Retina (tissue), 1 donor: ENCODE results near the gene ANO1.

Experiments
- DNase-seq: peaks from one replicate; pipeline ENCODE4 v3.0.0-alpha.2; 2016

ANO1 gene

GRCh38 chr11:70054004-70054403 lies 24.1 kb upstream of the ANO1 start:
- no peak for DNase-seq

DNA sequence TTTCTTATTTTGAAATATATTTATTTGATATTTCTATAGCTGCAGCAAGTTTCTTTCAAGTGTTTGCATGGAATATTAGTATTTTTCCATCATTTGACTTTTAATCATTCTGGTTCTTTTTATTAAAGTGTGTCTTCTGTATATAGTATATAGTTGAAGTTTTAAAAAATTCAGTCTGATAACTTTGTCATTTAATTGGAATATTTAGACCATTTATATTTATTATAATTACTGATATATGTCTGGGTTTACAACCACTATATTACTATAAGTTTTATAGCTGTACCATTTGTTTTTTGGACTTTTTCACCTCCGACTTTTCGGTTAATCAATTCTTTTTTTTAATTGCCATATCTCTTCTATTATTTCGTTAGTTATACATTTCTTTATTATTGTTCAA lies 22.7 kb upstream of the ANO1 start:
- DNase-seq = no peak

DNA sequence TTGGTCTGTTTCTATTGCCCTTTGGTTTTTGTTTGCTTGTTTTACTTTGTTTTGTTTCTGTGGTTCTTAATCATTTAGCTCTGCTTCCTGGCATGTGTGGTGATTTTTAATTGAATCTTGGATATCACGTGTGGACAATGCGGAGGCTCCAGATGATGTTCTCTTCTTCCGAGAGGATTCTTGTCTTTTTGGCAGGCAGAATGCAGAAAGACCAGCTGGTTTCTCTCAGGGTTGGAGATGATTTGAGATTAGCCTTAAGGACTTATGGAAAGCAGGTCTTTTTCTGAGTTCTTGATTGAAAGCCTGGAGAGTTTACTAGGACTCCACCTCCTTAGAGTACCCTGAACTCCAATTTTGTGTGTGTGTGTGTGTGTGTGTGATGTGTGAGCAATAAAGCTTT lies 21.0 kb upstream of the ANO1 start:
- DNase-seq = no peak

- no peak for DNase-seq
Measured at GRCh38 chr11:70059971-70060370, 18.1 kb upstream of the ANO1 start.

- no peak for DNase-seq
Measured at GRCh38 chr11:70060611-70061293, 17.4 kb upstream of the ANO1 start.

DNA sequence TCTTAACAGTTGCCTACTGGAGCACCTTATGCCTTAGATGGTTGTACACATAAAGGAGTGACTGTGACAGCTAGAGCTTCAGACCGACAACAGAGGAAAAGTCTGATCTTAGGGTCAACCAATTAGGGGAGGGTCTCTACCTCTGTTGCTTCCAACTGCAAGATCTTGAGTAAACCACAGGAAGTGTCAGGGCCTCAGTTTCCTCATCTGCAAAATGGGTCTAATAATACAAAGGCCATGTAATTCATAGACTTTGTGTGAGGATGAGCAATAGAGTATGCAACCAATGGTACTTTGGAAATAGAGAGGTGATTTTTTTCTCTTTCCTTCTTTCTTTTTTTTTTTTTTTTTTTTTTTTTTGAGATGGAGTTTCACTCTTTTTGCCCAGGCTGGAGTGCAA lies 16.4 kb upstream of the ANO1 start:
- no peak for DNase-seq

DNA sequence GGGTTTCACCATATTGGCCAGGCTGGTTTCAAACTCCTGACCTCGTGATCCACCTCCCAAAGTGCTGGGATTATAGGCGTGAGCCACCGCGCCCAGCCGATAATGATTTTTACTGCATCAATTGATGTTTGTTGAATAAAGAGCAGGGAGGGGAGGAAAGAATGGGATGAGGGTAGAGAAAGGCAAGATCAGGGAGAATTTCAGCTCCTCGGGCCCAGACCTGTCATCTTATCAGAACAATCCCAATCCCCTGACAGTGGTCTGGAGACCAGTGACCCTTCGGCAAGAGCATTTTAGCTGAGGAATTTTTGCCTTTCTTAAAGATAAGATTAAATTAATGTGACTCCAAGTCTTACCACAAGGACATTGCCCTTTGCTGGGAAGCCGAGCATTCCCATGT lies 15.0 kb upstream of the ANO1 start:
- DNase-seq = no peak

- no peak for DNase-seq
Measured at GRCh38 chr11:70063555-70063954, 14.6 kb upstream of the ANO1 start.

- no peak for DNase-seq
Measured at GRCh38 chr11:70064008-70064725, 13.9 kb upstream of the ANO1 start.

GRCh38 chr11:70064726-70065317 lies 13.3 kb upstream of the ANO1 start:
- DNase-seq = no peak

DNA sequence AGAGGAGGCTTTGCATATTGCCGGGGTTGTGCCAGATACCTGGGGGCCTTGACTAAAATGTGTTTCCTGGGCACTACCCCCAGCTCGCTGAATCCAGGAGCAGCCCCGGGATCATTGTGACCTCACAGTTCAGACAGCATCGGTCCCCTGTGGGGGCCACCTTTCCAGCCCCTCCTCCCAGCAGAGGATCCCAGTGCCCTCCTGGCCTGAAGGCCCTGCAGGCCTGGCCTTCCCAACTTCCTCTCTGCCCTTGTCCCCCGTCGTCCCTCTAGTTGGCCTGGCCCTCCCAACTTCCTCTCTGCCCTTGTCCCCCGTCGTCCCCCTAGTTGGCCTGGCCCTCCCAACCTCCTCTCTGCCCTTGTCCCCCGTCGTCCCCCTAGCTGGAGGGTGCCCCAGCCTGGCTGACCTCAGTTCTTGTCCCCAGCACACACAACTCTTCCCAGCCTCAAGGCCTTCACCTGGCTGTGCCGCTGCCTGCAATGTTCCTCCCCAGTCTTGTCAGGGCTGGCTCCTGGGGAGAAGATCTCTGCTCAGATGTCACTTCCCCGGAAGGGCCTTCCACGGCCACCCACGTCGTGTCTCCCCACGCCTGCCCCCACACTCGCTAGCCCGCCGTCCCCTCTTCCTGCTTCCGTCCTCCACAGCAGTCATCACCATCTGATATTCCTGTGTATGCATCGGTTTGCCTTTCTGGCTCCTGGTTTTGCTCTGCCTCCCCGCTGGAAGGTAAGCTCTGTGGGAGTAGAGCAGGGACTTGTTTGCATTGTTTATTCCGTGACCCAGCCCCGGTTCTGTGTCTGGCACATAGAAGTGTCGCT lies 12.6 kb upstream of the ANO1 start:
- no peak for DNase-seq

DNA sequence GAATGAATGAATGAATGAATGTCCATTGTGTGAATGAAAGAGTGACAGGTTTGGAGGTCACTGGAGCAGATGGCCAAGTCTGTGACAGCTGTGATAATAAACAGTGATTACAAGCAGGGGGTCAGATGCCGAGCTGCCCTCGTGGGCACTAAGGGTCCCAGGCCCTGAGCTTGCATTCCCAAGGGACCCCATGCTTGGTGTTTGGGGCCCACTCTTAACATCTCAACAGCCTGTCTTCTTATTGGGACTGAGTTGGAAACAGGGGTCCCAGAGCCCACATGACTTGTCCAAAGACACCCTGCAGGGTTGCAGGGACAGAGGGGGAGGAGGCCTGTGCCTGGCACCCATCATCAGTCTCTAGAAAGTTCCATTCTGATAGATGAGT lies 12.0 kb upstream of the ANO1 start:
- DNase-seq = no peak

DNA sequence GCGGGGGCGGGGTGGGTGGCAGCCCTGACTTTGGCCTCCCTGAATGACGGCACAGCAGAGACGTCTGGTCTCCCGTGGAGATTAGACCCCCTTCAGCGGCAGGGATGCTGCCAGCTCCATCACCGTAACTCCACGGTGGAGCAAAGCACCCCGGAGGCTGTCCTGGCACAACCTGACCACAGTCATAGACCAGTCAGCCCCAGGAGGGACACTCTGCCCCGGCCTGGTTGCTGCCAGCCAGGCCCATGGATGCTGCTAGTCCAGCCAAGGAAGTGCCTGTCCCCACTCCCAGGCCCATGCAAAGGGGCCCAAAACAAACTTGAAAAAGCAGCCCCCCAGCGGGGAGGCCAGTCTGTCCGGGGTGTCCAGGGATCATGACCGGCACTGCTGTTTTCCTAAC lies 11.5 kb upstream of the ANO1 start:
- no peak for DNase-seq

DNA sequence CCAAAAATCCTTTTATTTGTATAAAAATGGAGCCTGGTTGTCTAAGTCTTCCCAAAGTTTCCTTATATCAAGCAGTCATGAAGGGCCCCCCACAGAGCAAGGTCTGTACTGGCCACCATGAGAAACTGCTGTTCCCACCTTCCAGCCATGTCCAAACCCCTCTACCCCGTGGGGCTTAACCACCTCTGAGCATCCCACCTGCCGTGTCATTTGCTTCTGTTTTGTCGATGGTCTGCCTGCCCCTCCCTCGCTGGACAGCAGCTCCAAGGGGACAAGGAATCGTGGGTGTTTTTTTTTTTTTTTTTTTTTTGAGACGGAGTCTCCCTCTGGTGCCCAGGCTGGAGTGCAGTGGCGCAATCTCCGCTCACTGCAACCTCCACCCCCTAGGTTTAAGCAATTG lies 11.1 kb upstream of the ANO1 start:
- DNase-seq = no peak

DNA sequence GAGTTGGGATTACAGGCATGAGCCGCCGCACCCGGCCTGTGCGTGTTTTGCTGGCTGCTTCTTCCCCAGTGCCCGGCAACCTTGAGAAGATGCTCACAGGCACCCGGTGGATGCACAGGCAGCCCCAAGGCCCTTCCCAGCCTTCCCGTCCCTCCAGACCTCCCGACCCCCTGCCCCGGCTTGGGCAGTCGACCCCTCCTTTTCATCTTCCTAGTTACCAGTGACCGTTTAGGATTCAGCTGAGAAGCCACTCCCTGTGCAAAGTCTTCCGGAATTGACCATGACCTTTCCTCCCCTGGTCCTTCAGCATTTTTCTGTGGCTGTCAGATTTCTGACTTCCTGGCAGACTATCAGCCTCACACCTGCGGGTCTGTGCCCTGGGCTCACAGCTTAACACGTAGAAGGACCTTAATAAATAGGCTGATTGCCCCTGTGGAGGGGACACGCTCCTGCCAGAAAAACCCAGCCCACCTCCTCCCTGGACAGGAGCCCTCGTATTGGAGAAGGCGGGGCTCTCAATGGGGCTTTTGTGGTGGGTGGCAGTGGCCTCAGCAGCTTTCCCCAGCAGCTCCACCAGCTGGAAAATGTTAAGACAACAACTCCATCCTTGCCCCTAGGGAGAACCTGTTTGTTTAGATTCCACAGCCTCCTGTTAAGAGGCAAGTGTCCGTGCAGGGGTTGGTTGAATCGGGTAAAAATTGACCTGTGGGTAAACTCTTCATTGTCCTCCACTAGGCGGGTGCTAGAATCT lies 10.4 kb upstream of the ANO1 start:
- DNase-seq = peak; percentile 55

GRCh38 chr11:70068345-70068744 lies 9.8 kb upstream of the ANO1 start:
- no peak for DNase-seq

- DNase-seq = no peak
Measured at GRCh38 chr11:70068950-70069349, 9.2 kb upstream of the ANO1 start.

GRCh38 chr11:70070706-70071105 lies 7.4 kb upstream of the ANO1 start:
- DNase-seq = no peak

DNA sequence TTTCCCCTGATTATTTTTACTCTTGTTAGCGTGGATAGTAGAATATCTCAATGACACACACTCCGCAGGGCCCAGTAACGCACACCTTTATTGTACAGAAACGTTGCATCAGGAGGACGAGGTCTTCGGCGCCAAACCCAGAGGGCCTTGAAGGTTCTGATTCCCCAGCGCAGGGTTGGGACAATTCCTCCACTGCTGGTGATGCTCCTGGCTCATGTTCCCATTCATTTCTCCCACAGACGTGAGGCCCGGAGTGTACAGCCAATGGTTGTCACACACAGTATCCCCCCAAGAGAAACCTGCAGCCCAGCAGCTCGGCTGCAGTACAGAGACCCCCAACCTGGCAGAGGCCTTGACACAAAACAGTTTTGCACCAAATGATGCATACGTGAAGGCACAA lies 6.1 kb upstream of the ANO1 start:
- no peak for DNase-seq

DNA sequence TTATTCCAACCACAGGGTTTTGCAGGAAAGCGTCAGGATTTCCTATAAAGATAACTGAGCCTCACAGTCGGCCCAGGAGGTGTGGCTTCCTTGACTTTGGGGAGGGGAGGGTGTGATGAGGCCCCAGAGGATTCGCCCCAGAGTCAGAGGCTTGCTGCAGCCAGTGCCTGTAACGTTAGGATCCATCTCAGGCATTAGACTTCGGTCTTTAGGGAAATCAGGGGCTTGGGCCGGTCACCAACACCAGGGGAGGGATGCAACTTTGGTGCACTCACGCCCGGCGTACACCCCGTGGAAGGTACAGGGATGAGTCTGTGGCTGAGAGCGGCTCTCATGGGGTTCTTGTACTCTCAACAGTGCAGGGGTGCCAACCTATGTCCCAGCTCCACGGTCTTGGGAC lies 5.7 kb upstream of the ANO1 start:
- DNase-seq = no peak

- no peak for DNase-seq
Measured at GRCh38 chr11:70072861-70073755, 5.0 kb upstream of the ANO1 start.

DNA sequence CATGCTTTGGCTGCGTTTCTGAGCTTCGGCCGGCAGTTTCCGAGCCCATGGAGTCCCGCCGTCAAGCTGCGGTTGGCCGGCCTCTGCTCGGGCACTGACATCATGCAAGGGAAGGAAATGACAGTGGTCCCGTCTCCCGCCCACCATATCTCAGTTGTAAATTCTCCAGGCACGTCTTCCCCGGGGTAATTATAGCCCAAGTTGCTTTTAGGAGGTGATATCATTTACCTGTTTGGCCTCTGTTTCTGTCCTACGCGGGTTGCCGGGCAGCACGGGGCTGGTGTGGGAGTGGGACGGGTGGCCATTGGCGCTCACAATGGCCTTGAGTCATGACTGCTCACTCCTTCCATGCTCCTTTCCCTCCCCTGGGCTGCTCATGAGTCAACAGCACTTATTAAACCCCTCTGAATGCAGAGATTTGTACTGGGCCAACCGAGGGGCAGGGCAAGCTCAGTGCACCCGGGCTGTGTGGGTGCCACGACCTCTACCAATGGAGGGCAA lies 4.2 kb upstream of the ANO1 start:
- no peak for DNase-seq
